DOHH2 (cell line): Measurements from ENCODE around the gene RARS2.
"Not testable (repeated sequence)": the region's sequence is repeated elsewhere in the genome, so short reads cannot be mapped to it uniquely, and the experiment has no call there.

Experiments
- H3F3A ChIP-seq: fragments of 200-600 bp; sonication (generic), shearing (Covaris generic); 2 replicates; pipeline ENCODE4 v1.6.0; 2016; ENCODE audit warnings: antibody characterized with exemption, mild to moderate bottlenecking; ENCODE audit not compliant: control insufficient read depth, insufficient read depth
- H3K27ac ChIP-seq: fragments of 200-600 bp; sonication (generic); 2 replicates; pipeline ENCODE4 v1.5.1; 2014; ENCODE audit warnings: low read depth, mild to moderate bottlenecking, low read length, moderate library complexity
- H3K27me3 ChIP-seq: fragments of 200-600 bp; sonication (generic); 2 replicates; pipeline ENCODE4 v1.6.1; 2014; ENCODE audit warnings: mild to moderate bottlenecking, low read length, mixed read lengths; ENCODE audit not compliant: control insufficient read depth
- H3K36me3 ChIP-seq: fragments of 200-600 bp; sonication (generic); 2 replicates; pipeline ENCODE4 v1.6.1; 2014; ENCODE audit warnings: mild to moderate bottlenecking, low read length, moderate library complexity, mixed read lengths; ENCODE audit not compliant: control insufficient read depth
- H3K4me1 ChIP-seq: fragments of 200-600 bp; sonication (generic); 2 replicates; pipeline ENCODE4 v1.6.1; 2014; ENCODE audit warnings: mild to moderate bottlenecking, low read length, mixed read lengths; ENCODE audit not compliant: control insufficient read depth
- H3K4me2 ChIP-seq: fragments of 200-600 bp; sonication (generic); 2 replicates; pipeline ENCODE4 v1.6.0; 2014; ENCODE audit warnings: mild to moderate bottlenecking, low read length, moderate library complexity
- H3K4me3 ChIP-seq: fragments of 200-600 bp; sonication (generic); 2 replicates; pipeline ENCODE4 v1.5.1; 2014; ENCODE audit warnings: mild to moderate bottlenecking, low read length, mixed read lengths
- H3K79me2 ChIP-seq: fragments of 200-600 bp; sonication (generic); 2 replicates; pipeline ENCODE4 v1.6.1; 2014; ENCODE audit warnings: mild to moderate bottlenecking, low read length, mixed read lengths; ENCODE audit not compliant: control insufficient read depth
- H3K9me2 ChIP-seq: fragments of 200-600 bp; sonication (generic); replicated peaks from 2 replicates; pipeline ENCODE4 v1.6.1; 2014; ENCODE audit warnings: mild to moderate bottlenecking, low read length, mixed read lengths; ENCODE audit not compliant: control insufficient read depth
- H3K9me3 ChIP-seq: fragments of 200-600 bp; sonication (generic); 2 replicates; pipeline ENCODE4 v1.6.1; 2014; ENCODE audit warnings: antibody characterized with exemption, low read length, mixed read lengths; ENCODE audit not compliant: control insufficient read depth, insufficient read depth
- H4K20me1 ChIP-seq: fragments of 200-600 bp; sonication (generic); 2 replicates; pipeline ENCODE4 v1.6.0; 2014; ENCODE audit warnings: low read depth, mild to moderate bottlenecking, antibody characterized with exemption, low read length, moderate library complexity; ENCODE audit not compliant: control insufficient read depth, insufficient read depth
- EZH2phosphoT487 ChIP-seq: fragments of 200-600 bp; sonication (generic); IDR thresholded peaks from 2 replicates; pipeline ENCODE4 v1.6.1; 2017; ENCODE audit warnings: borderline replicate concordance, mild to moderate bottlenecking, antibody characterized with exemption, low read length, moderate library complexity, mixed read lengths
- TF ChIP-seq, protein P1 (sequence below): fragments of 200-600 bp; sonication (generic); IDR thresholded peaks from one replicate; pipeline ENCODE4 v1.5.1; 2014; ENCODE audit warnings: antibody characterized with exemption, mild to moderate bottlenecking, low read depth, low read length; ENCODE audit not compliant: poor library complexity, severe bottlenecking

The RARS2 gene

DNA sequence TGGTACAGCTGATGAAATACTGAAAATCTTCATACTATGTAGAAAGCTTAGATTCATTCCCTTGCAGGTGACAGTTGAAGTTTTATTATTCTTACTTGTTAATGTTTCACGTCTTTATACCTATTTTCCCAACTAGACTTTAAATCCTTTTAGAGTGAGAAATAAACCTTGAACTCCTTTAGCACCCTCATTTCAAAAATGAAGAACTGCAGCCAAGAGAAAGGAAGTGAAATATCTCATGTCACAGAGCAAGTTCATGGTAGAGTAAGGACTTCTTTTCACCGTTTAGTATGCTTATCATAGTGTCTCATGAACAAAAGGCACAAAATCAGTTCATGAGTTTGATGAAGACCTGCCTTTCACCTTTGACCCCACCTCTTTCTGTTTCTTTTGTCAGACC is 38.6 kb upstream of the RARS2 start:
- no peak for TF ChIP-seq EZH2phosphoT487
- TF ChIP-seq, protein P1, sequence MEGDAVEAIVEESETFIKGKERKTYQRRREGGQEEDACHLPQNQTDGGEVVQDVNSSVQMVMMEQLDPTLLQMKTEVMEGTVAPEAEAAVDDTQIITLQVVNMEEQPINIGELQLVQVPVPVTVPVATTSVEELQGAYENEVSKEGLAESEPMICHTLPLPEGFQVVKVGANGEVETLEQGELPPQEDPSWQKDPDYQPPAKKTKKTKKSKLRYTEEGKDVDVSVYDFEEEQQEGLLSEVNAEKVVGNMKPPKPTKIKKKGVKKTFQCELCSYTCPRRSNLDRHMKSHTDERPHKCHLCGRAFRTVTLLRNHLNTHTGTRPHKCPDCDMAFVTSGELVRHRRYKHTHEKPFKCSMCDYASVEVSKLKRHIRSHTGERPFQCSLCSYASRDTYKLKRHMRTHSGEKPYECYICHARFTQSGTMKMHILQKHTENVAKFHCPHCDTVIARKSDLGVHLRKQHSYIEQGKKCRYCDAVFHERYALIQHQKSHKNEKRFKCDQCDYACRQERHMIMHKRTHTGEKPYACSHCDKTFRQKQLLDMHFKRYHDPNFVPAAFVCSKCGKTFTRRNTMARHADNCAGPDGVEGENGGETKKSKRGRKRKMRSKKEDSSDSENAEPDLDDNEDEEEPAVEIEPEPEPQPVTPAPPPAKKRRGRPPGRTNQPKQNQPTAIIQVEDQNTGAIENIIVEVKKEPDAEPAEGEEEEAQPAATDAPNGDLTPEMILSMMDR, result no peak
- H3K4me2 ChIP-seq, result no peak overlapping the region

DNA sequence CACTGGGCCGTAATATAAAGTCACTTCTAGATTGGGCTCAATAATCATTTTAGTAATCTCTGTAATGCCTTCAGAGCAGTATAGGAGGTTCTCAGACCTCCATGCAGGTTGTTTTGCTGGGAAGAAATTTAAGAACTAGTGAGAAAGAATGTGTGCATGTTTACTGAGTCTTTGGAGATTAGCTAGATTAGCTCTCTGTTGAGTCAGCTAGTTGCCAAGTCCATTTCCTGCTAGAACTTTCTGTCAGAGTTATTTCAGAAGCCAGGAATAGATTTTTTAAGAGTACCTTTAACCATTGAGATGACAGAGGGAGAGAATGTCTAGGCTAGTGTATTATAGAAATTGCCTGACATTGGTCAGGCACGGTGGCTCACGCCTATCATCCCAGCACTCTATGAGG is 33.5 kb upstream of the RARS2 start:
- no peaks in the 10 kb centered on the region for H3K9me3 ChIP-seq
- no peaks in the 10 kb centered on the region for H3K27me3 ChIP-seq
- no peaks in the 10 kb centered on the region for H3K9me2 ChIP-seq
- no peak overlapping the region for H3K4me2 ChIP-seq
- H3K79me2 ChIP-seq, result no peaks in the 10 kb centered on the region
- H3K27ac ChIP-seq, result no peak overlapping the region
- H3F3A ChIP-seq, result no peaks in the 10 kb centered on the region
- H3K4me1 ChIP-seq, result peaks cover under 1% of the 10 kb centered on the region; the same call in 1 of the 2 replicates
- H4K20me1 ChIP-seq, result no peaks in the 10 kb centered on the region
- H3K36me3 ChIP-seq, result peaks cover 19% of the 10 kb centered on the region
- TF ChIP-seq EZH2phosphoT487, result no peak
- TF ChIP-seq, protein P1, result no peak
- H3K4me3 ChIP-seq, result no peak overlapping the region

More for the DNA sequence above, 38.6 kb upstream of the RARS2 start:
- Histone ChIP-seq H3K27me3 (no peaks in the 10 kb centered on the region), H3K4me1 (peaks cover 5% of the 10 kb centered on the region), H3K79me2 (no peaks in the 10 kb centered on the region), H3K9me2 (no peaks in the 10 kb centered on the region), H3K9me3 (no peaks in the 10 kb centered on the region), H3K4me3 (no peak overlapping the region), H3K36me3 (peaks cover 20% of the 10 kb centered on the region), H4K20me1 (no peaks in the 10 kb centered on the region), H3F3A (no peaks in the 10 kb centered on the region), H3K27ac (no peak overlapping the region)

DNA sequence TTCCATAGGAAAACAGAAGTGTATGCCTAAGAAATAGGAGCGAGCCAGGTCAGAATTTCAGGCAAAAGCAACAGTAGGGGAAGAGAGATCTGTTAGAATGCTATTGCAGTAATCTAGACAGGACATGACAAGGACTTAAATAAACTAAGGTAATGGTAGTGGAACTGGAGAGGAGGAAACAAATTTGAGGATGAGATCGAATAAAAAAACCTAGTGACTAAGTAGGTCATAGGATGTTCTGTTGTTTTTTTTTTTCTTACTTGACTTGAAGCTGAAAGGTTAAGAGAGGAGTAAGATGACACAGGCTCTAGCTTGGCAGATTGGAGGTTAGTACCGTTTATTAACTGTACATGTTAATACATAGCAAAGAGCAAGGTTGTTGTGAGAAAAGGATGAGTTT is 28.7 kb upstream of the RARS2 start:
- Histone ChIP-seq H3K9me3 (no peaks in the 10 kb centered on the region), H3K36me3 (peaks cover 32% of the 10 kb centered on the region), H3K4me1 (no peaks in the 10 kb centered on the region), H4K20me1 (no peaks in the 10 kb centered on the region), H3K4me2 (no peak overlapping the region), H3K27ac (no peak overlapping the region), H3K9me2 (no peaks in the 10 kb centered on the region), H3K4me3 (no peak overlapping the region), H3K27me3 (no peaks in the 10 kb centered on the region), H3F3A (no peaks in the 10 kb centered on the region), H3K79me2 (no peaks in the 10 kb centered on the region)
- TF ChIP-seq, protein P1, result no peak
- no peak for TF ChIP-seq EZH2phosphoT487

DNA sequence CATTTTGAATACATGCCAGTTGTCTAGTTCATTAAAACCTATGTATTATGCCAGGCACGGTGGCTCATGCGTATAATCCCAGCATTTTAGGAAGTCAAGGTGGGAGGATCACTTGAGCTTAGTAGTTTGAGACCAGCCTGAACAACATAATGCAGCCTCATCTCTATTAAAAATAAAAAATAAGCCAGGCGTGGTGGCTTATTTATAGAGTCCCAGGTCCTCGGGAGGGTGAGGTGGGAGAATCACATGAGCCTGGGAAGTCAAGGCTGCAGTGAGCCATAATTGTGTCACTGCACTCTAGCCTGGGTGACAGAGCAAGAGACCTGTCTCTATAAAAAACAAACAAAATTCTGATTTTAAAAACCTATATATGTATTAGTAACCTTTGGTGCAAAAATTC is 27.6 kb upstream of the RARS2 start:
- H3F3A ChIP-seq, result no peaks in the 10 kb centered on the region
- no peaks in the 10 kb centered on the region for H3K79me2 ChIP-seq
- no peak overlapping the region for H3K4me2 ChIP-seq
- H3K4me1 ChIP-seq, result no peaks in the 10 kb centered on the region
- no peaks in the 10 kb centered on the region for H4K20me1 ChIP-seq
- H3K9me2 ChIP-seq, result no peaks in the 10 kb centered on the region
- peaks cover 32% of the 10 kb centered on the region for H3K36me3 ChIP-seq
- no peaks in the 10 kb centered on the region for H3K27me3 ChIP-seq
- TF ChIP-seq EZH2phosphoT487, result no peak
- TF ChIP-seq, protein P1, result no peak
- H3K27ac ChIP-seq, result no peak overlapping the region
- no peaks in the 10 kb centered on the region for H3K9me3 ChIP-seq
- H3K4me3 ChIP-seq, result no peak overlapping the region

DNA sequence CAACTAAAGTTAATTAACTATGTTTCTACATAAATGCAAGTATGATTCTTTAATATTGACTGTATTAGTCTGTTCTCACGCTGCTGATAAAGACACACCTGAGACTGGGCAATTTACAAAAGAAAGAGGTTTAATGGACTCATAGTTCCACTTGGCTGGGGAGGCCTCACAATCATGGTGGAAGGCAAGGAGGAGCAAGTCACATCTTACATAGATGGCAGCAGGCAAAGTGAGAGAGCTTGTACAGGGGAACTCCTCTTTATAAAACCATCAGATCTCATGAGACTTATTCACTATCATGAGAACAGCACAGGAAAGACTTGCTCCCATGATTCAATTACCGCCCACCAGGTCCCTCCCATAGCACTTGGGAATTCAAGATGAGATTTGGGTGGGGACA is 23.2 kb upstream of the RARS2 start:
- H3K4me3 ChIP-seq, H3K9me3 ChIP-seq, H3K4me2 ChIP-seq, H3K27ac ChIP-seq, H3K79me2 ChIP-seq, H3K27me3 ChIP-seq, H3K4me1 ChIP-seq, H4K20me1 ChIP-seq, H3F3A ChIP-seq, H3K9me2 ChIP-seq: not testable (repeated sequence)
- H3K36me3 ChIP-seq, result peaks cover 47% of the 10 kb centered on the region
